Sigmoid colon (tissue), 7 donors: ENCODE measurements around the gene LHX6. TPM values are rescaled to one million over a fixed set of nuclear protein-coding genes. Genes with fewer than 3 reads are reported as not detected.

Experiments
- DNase-seq: peaks from one replicate; pipeline ENCODE4 v3.0.0-alpha.2; 2019
- H3K27ac ChIP-seq, 4 donors: fragments of 200-600 bp; sonication (generic); one replicate each; pipeline ENCODE4 v1.5.1; 2016 to 2019; ENCODE audit warnings: mild to moderate bottlenecking in 1 of 4
- H3K27me3 ChIP-seq, 3 donors: fragments of 200-600 bp; sonication (generic); one replicate each; pipeline ENCODE4 v1.5.1; 2019; ENCODE audit warnings: mild to moderate bottlenecking in 1 of 3
- H3K36me3 ChIP-seq, 4 donors: fragments of 200-600 bp; sonication (generic); one replicate each; pipeline ENCODE4 v1.5.1; 2016 to 2019
- H3K4me1 ChIP-seq, 4 donors: fragments of 200-600 bp; sonication (generic); one replicate each; pipeline ENCODE4 v1.5.1; 2017 to 2019
- H3K4me3 ChIP-seq, 4 donors: fragments of 200-600 bp; sonication (generic); one replicate each; pipeline ENCODE4 v1.5.1; 2017 to 2019; ENCODE audit warnings: mild to moderate bottlenecking in 2 of 4, moderate library complexity in 1 of 4
- H3K9me3 ChIP-seq, 4 donors: fragments of 200-600 bp in 3 of 4; sonication (generic) in 3 of 4; one replicate each; pipeline versions ENCODE4 v1.5.1 to v1.6.1; 2013 to 2019
- CTCF ChIP-seq, 4 experiments: fragments of 450-650 bp in 3 of 4; fragments of 200-600 bp in 1 of 4; IDR thresholded peaks; one replicate each; pipeline ENCODE4 v1.5.1; 2016 to 2019; ENCODE audit warnings: antibody characterized with exemption in 4 of 4, mild to moderate bottlenecking in 3 of 4, moderate library complexity in 2 of 4
- EP300 ChIP-seq, 4 donors: sonication (generic); formaldehyde crosslinking; IDR thresholded peaks; one replicate each; pipeline ENCODE4 v1.6.1; 2017; ENCODE audit warnings: antibody characterized with exemption in 4 of 4
- POLR2A ChIP-seq, 2 donors: fragments of 450-650 bp; IDR thresholded peaks; one replicate each; pipeline ENCODE4 v1.6.1; 2016; ENCODE audit warnings: antibody characterized with exemption in 2 of 2, mild to moderate bottlenecking in 2 of 2, moderate library complexity in 2 of 2
- POLR2AphosphoS5 ChIP-seq, 4 donors: sonication (generic); formaldehyde crosslinking; IDR thresholded peaks; one replicate each; pipeline ENCODE4 v1.6.1; 2017; ENCODE audit warnings: antibody characterized with exemption in 4 of 4
- WGBS, 2 donors: extraction: QIAGEN DNeasy Blood & Tissue Kit; methylation state at CpG; one replicate each; pipeline ENCODE4 v1.1.7; 2013; 5-methylcytosine and 5-hydroxymethylcytosine counted together
- intact Hi-C: fragments of 100-400 bp; cut with DNase I; formaldehyde crosslinking; loops from one replicate; pipeline ENCODE4 v1.15.1; 2023
- polyA plus RNA-seq, 3 donors: library from polyadenylated mRNA; stranded (reverse); fragments of 200-250 nt; gene quantifications; one replicate each; pipeline ENCODE4 v1.2.3, GENCODE V29; 2013
- total RNA-seq, 4 donors: library from RNA; depleted of rRNA; stranded (reverse); fragments of >200 nt; gene quantifications; one replicate each; pipeline ENCODE4 v1.1.0, GENCODE V29; 2016
- donor health status: healthy with polysubstance abuse.
- donor health status: Bipolar disorder and iron deficiency.
- donor health status: healthy.

Gene LHX6
- total and polyA plus RNA-seq, 7 donors, result 0.46 to 4.7 (median 1.4) TPM

- Histone ChIP-seq H3K4me1 (peaks cover 0 to 24% (median 18%) of the 10 kb centered on the region in 4 donors), H3K36me3 (peaks cover 0 to 24% (median 0%) of the 10 kb centered on the region in 4 donors), H3K27me3 (no peaks in the 10 kb centered on the region), H3K27ac (no peak overlapping the region), H3K4me3 (no peak overlapping the region), H3K9me3 (no peaks in the 10 kb centered on the region)
- intact Hi-C loops, result no loop called here
- DNase-seq, result no peak
- TF ChIP-seq POLR2A (IDR thresholded peaks at IDR 0.05) (no peak), CTCF (IDR thresholded peaks at IDR 0.05) (no peak), EP300 (IDR thresholded peaks at IDR 0.05) (no peak)
- WGBS, 2 donors, result 87 to 91% methylated on average over 6 of the region's 6 CpGs
Measured at GRCh38 chr9:122268041-122268814, 39.5 kb upstream of the LHX6 start.

GRCh38 chr9:122265149-122265915, 36.6 kb upstream of the LHX6 start:
- no peak for TF ChIP-seq POLR2AphosphoS5 (IDR thresholded peaks at IDR 0.05)
- intact Hi-C loops, result loop anchor here (2.0 kb wide), 3 partner anchors 81 to 189 kb away; partner anchors contain the start of genes MORN5 and NDUFA8

DNA sequence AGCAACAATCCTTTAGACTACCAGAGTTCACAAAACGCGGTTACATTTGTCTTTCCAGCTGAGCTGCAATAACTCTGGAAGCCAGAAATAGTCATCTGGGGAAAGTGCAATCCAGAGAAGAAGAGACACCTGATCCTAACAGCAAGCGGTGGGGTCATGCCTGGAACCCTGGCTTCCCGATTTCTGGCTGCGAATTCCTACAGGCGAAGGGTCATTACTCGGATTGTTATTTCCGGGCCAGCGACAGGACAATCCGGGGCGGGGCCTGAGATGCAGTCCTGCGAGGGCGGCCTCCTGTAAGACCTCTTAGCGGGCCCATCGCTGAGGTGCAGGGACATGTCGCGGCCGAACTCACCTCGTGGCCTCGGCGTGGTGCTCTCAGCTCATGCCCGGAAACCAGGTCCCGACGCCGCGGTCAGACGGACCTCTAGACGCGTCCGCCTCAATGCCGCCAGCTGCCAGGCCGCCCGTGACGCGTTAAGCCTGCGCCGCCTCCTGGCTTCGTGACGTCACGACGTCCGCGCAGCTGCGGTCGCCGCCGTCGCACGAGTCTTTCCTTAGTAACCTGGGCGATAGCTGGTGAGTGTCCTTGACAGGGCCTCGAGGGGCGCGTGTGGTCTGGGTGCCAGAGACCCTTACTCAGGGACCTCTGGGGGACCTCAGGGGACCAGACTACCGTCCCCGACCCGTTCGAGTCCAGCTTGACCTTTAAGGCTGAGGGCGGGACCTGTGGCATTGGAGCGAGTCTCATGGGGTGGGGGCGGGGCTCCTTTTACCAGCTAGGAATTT, 35.8 kb upstream of the LHX6 start, which contains the start of the genes MRRF and RBM18:
Gene MRRF, plus strand, starts transcription at position 523 of the 789 bp plus-strand sequence. CDS start 6,010 bp downstream, outside the sequence.
Gene RBM18, minus strand, starts transcription at position 481 of the 789 bp plus-strand sequence. CDS start 3,348 bp downstream, outside the sequence.
- TF ChIP-seq EP300 (IDR thresholded peaks at IDR 0.05), result peak in 1 of 4 donors; percentile 16
- TF ChIP-seq POLR2AphosphoS5 (IDR thresholded peaks at IDR 0.05), result peak; percentile 90 to 94 (median 93)
- TF ChIP-seq POLR2A (IDR thresholded peaks at IDR 0.05), result peak in 1 of 2 donors; percentile 63
- TF ChIP-seq CTCF (IDR thresholded peaks at IDR 0.05), result no peak
- Histone ChIP-seq H3K4me1 (peaks cover 0 to 42% (median 39%) of the 10 kb centered on the region in 4 donors), H3K4me3 (peak within 1 kb of the TSS; percentile 56 to 84 (median 70)), H3K27me3 (no peaks in the 10 kb centered on the region), H3K36me3 (peaks cover 3 to 21% (median 8%) of the 10 kb centered on the region in 4 donors), H3K27ac (peak within 1 kb of the TSS; percentile 86 to 93 (median 92)), H3K9me3 (no peaks in the 10 kb centered on the region)
- peak; percentile 95 for DNase-seq
- 0% methylated on average over 60 of the region's 60 CpGs for WGBS, 2 donors
- intact Hi-C loops, result loop anchor here (2.0 to 5.0 kb wide), 4 partner anchors 82 to 190 kb away; partner anchors contain the start of genes MORN5 and NDUFA8

More at GRCh38 chr9:122265149-122265915, 36.6 kb upstream of the LHX6 start:
- no peaks in the 10 kb centered on the region for H3K9me3 ChIP-seq
- peaks cover 1 to 14% (median 3%) of the 10 kb centered on the region in 4 donors for H3K36me3 ChIP-seq
- H3K4me1 ChIP-seq, result peaks cover 0 to 42% (median 39%) of the 10 kb centered on the region in 4 donors
- H3K27ac ChIP-seq, result peak overlapping the region; percentile 86 to 93 (median 92)
- no peaks in the 10 kb centered on the region for H3K27me3 ChIP-seq
- no peak for DNase-seq
- WGBS, 2 donors, result 3 to 7% methylated on average over 17 of the region's 17 CpGs
- peak overlapping the region; percentile 56 to 84 (median 70) for H3K4me3 ChIP-seq

- WGBS, 2 donors, result 8 to 13% methylated on average over 13 of the region's 13 CpGs
- intact Hi-C loops, result loop anchor here (2.0 to 5.0 kb wide), 4 partner anchors 83 to 191 kb away; partner anchors contain the start of genes MORN5 and NDUFA8
- H3K4me1 ChIP-seq, result peaks cover 0 to 42% (median 39%) of the 10 kb centered on the region in 4 donors
- peak overlapping the region; percentile 56 to 84 (median 70) for H3K4me3 ChIP-seq
- no peak for DNase-seq
- peaks cover 3 to 29% (median 9%) of the 10 kb centered on the region in 4 donors for H3K36me3 ChIP-seq
- no peaks in the 10 kb centered on the region for H3K9me3 ChIP-seq
- H3K27ac ChIP-seq, result peak overlapping the region; percentile 86 to 93 (median 92)
- no peak for TF ChIP-seq POLR2AphosphoS5 (IDR thresholded peaks at IDR 0.05)
- no peak for TF ChIP-seq POLR2A (IDR thresholded peaks at IDR 0.05)
- TF ChIP-seq EP300 (IDR thresholded peaks at IDR 0.05), result no peak
- no peak for TF ChIP-seq CTCF (IDR thresholded peaks at IDR 0.05)
- no peaks in the 10 kb centered on the region for H3K27me3 ChIP-seq
Measured at GRCh38 chr9:122263699-122264349, 35.1 kb upstream of the LHX6 start.
